CD4-positive, alpha-beta T cell (primary cell): ENCODE data around the gene TAL1. TPM values are rescaled to one million over a fixed set of nuclear protein-coding genes. Genes with fewer than 3 reads are reported as not detected.

Experiments
- ATAC-seq: fragments of 200-7000 bp; cut with Tn5 transposase; one replicate; pipeline ENCODE4 v1.10.0; 2022; ENCODE audit warnings: mild to moderate bottlenecking; ENCODE audit not compliant: poor library complexity
- CTCF ChIA-PET: fragments of 350-600 bp; sonication (Branson Sonifier 250); formaldehyde crosslinking; loops from one replicate; lab custom pipeline; 2021; ENCODE audit warnings: antibody characterized with exemption, inconsistent platforms; lab: Charles Lee
- POLR2A ChIA-PET: fragments of 350-600 bp; sonication (Branson Sonifier 250); formaldehyde crosslinking; loops from one replicate; lab custom pipeline; 2021; ENCODE audit warnings: antibody characterized with exemption, inconsistent platforms; lab: Charles Lee
- DNase-seq, 14 experiments: peaks; one replicate each; pipeline ENCODE4 v3.0.0-alpha.2; 2013 to 2020; ENCODE audit warnings: mixed read lengths in 2 of 14
- H3K27ac ChIP-seq, 2 donors: one replicate each; pipeline versions ENCODE4 v1.5.1 to v1.7.0; 2013; ENCODE audit warnings: low read length in 2 of 2, low read depth in 1 of 2, mild to moderate bottlenecking in 1 of 2
- H3K27me3 ChIP-seq, 2 experiments: 1 replicate in 1 of 2; 2 replicates in 1 of 2; pipeline versions ENCODE4 v1.6.1 to v1.7.0; 2013; ENCODE audit warnings: low read length in 2 of 2, control low read depth in 1 of 2, mild to moderate bottlenecking in 1 of 2, moderate library complexity in 1 of 2; ENCODE audit not compliant: insufficient read depth in 2 of 2, control insufficient read depth in 1 of 2
- H3K36me3 ChIP-seq: one replicate; pipeline ENCODE4 v1.6.1; 2013; ENCODE audit warnings: low read length, control low read depth; ENCODE audit not compliant: insufficient read depth
- H3K4me1 ChIP-seq: one replicate; pipeline ENCODE4 v1.6.1; 2013; ENCODE audit warnings: low read length, control low read depth; ENCODE audit not compliant: insufficient read depth
- H3K4me3 ChIP-seq: one replicate; pipeline ENCODE4 v1.5.1; 2013; ENCODE audit warnings: mild to moderate bottlenecking, low read length, moderate library complexity
- H3K9me3 ChIP-seq, 2 experiments: 1 replicate in 1 of 2; 2 replicates in 1 of 2; pipeline versions ENCODE4 v1.6.1 to v1.7.0; 2013; ENCODE audit warnings: low read length in 2 of 2, mild to moderate bottlenecking in 2 of 2, control low read depth in 1 of 2, moderate library complexity in 1 of 2; ENCODE audit not compliant: control insufficient read depth in 1 of 2, insufficient read depth in 1 of 2
- H3K27ac Mint-ChIP-seq: one replicate; pipeline ENCODE4 v1.8.0; 2020; ENCODE audit warnings: mixed read lengths
- H3K27me3 Mint-ChIP-seq: one replicate; pipeline ENCODE4 v1.8.0; 2021; ENCODE audit warnings: mixed read lengths
- H3K36me3 Mint-ChIP-seq: one replicate; pipeline ENCODE4 v1.8.0; 2021; ENCODE audit warnings: low read depth, mixed read lengths
- H3K4me1 Mint-ChIP-seq: one replicate; pipeline ENCODE4 v1.8.0; 2021; ENCODE audit warnings: low read depth, mixed read lengths
- H3K4me3 Mint-ChIP-seq: one replicate; pipeline ENCODE4 v1.8.0; 2020; ENCODE audit warnings: mild to moderate bottlenecking, mixed read lengths
- H3K9me3 Mint-ChIP-seq: one replicate; pipeline ENCODE4 v1.8.0; 2020; ENCODE audit warnings: mixed read lengths
- intact Hi-C, 2 experiments: fragments of 100-400 bp; cut with DNase I in 1 of 2; cut with micrococcal nuclease in 1 of 2; formaldehyde crosslinking; loops; one replicate each; pipeline versions ENCODE4 v1.15.1 to v1.9.0; 2023 to 2025; cut with DNase I, micrococcal nuclease
- total RNA-seq, 174 experiments: library from RNA in 2 of 174; stranded (reverse) in 2 of 174; gene quantifications; one replicate each; pipeline ENCODE4 v1.2.3 and lab custom pipeline; 2021 to 2026
- TF ChIP-seq, protein P1 (sequence below): fragments of 200-600 bp; IDR thresholded peaks from one replicate; pipeline ENCODE4 v1.8.0; 2022; ENCODE audit warnings: antibody characterized with exemption, mild to moderate bottlenecking

TAL1 gene
- total RNA-seq, 2 experiments from 2014 or later, result not detected

DNA sequence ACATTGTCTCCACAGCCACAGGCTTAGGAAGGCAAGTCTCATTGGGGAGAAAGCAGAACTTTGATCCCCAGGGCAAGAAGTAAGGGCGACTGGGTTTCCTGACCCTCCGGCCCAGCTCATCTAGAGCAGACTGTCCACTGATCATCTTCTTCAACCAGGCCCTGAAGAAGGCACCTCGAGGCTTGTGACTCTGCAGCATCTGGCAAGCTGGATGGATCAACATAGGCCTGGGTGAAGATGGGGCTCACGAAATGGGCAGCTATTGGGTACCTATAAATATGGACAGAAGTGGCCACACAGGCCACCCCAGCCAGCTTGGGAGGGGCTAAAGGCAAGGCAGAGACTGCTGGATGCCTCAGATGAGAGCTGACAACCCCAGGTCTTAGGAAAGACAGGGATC is 13.0 kb downstream of the TAL1 start:
- no peak overlapping the region for H3K27ac Mint-ChIP-seq
- ATAC-seq (no peak), DNase-seq (no peak)
- Histone ChIP-seq H3K36me3 (no peaks in the 10 kb centered on the region), H3K4me1 (no peaks in the 10 kb centered on the region), H3K27me3 (peaks cover 15 to 16% of the 10 kb centered on the region in 2 experiments), H3K4me3 (no peak overlapping the region), H3K27ac (no peak overlapping the region), H3K9me3 (no peaks in the 10 kb centered on the region)
- POLR2A ChIA-PET, result no interaction called here
- intact Hi-C loops, result no loop called here
- peaks cover 16% of the 10 kb centered on the region for H3K27me3 Mint-ChIP-seq
- H3K36me3 Mint-ChIP-seq, result no peaks in the 10 kb centered on the region
- no peaks in the 10 kb centered on the region for H3K9me3 Mint-ChIP-seq
- no peaks in the 10 kb centered on the region for H3K4me1 Mint-ChIP-seq
- TF ChIP-seq, protein P1, sequence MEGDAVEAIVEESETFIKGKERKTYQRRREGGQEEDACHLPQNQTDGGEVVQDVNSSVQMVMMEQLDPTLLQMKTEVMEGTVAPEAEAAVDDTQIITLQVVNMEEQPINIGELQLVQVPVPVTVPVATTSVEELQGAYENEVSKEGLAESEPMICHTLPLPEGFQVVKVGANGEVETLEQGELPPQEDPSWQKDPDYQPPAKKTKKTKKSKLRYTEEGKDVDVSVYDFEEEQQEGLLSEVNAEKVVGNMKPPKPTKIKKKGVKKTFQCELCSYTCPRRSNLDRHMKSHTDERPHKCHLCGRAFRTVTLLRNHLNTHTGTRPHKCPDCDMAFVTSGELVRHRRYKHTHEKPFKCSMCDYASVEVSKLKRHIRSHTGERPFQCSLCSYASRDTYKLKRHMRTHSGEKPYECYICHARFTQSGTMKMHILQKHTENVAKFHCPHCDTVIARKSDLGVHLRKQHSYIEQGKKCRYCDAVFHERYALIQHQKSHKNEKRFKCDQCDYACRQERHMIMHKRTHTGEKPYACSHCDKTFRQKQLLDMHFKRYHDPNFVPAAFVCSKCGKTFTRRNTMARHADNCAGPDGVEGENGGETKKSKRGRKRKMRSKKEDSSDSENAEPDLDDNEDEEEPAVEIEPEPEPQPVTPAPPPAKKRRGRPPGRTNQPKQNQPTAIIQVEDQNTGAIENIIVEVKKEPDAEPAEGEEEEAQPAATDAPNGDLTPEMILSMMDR, result no peak
- CTCF ChIA-PET, result no interaction called here
- H3K4me3 Mint-ChIP-seq, result no peak overlapping the region

DNA sequence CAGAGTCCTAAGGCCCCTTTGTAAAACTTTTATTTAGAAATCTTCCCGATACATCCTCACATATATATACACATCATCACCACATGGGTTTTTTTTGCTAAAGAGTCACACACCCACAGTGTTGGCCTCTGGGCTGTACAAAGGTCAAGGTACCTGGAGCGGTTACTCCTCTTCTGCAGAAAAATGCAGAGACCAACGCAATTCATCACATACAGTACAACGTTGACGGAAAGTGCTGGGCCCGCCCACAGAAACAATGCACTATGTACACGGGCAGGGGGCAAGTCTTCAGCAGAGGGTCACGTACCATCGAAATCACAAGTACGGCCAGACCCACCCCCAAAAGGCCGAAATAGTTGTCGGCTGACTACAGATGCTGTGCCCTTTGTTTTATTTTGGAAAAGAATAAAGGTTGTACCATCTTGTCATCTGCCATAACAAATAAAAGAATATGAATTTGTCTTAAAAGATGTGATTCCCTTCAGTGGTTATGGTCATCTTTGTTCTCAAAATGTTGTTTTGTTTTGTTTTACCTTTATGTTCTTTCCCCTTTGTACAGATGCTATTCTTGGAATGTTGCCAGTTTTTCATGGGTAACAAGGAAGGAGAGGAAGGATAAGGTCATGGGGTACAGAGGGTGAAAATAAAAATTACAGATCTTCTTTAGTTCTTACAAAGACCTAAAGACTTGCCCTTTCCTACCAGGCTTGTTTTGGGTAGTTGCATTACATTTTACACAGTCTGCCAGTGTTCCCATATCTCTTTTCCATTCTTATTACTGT is 15.6 kb downstream of the TAL1 start:
- no peak overlapping the region for H3K4me3 ChIP-seq
- H3K9me3 Mint-ChIP-seq, result no peaks in the 10 kb centered on the region
- peaks cover 0 to 6% of the 10 kb centered on the region in 2 experiments for H3K27me3 ChIP-seq
- ChIA-PET POLR2A (no interaction called here), CTCF (no interaction called here)
- H3K36me3 ChIP-seq, result no peaks in the 10 kb centered on the region
- no peak overlapping the region for H3K27ac ChIP-seq
- H3K36me3 Mint-ChIP-seq, result no peaks in the 10 kb centered on the region
- H3K27ac Mint-ChIP-seq, result no peak overlapping the region
- H3K27me3 Mint-ChIP-seq, result peaks cover 16% of the 10 kb centered on the region
- no peaks in the 10 kb centered on the region for H3K9me3 ChIP-seq
- H3K4me3 Mint-ChIP-seq, result no peak overlapping the region
- intact Hi-C loops, result no loop called here
- ATAC-seq (no peak), DNase-seq (no peak)
- TF ChIP-seq, protein P1, result no peak
- H3K4me1 Mint-ChIP-seq, result no peaks in the 10 kb centered on the region
- no peaks in the 10 kb centered on the region for H3K4me1 ChIP-seq

DNA sequence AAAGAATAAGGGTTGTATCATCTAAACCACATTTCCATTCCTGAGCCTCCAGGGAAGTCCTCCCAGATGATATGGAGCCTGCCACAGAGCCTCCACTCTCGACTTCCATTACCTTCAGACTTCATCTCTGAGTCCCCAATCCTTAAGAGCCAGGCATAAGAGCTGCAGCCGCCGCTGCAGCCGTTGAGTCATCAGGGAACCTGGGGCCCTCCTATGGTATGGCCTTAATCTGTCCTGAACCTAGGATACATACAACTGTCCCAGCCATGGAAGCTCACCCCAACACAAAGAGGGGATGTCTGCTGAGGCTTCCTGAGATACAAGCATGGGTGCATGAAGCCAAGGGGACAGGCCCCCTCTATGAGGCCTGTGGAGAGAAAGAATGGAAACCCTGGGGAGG is 16.3 kb downstream of the TAL1 start:
- no peaks in the 10 kb centered on the region for H3K36me3 ChIP-seq
- TF ChIP-seq, protein P1, result no peak
- Mint-ChIP-seq H3K4me3 (no peak overlapping the region), H3K27me3 (peaks cover 8% of the 10 kb centered on the region), H3K36me3 (no peaks in the 10 kb centered on the region), H3K9me3 (no peaks in the 10 kb centered on the region), H3K4me1 (no peaks in the 10 kb centered on the region), H3K27ac (no peak overlapping the region)
- H3K9me3 ChIP-seq, result no peaks in the 10 kb centered on the region
- DNase-seq, result no peak
- H3K4me1 ChIP-seq, result no peaks in the 10 kb centered on the region
- ATAC-seq, result no peak
- peaks cover 0 to 4% of the 10 kb centered on the region in 2 experiments for H3K27me3 ChIP-seq
- intact Hi-C loops, result no loop called here
- no peak overlapping the region for H3K4me3 ChIP-seq
- POLR2A ChIA-PET, result no interaction called here
- CTCF ChIA-PET, result interaction anchor here (0.6 kb wide), 1 partner anchor 90 kb away, joined by 3 read pairs; no protein-coding TSS in a partner anchor
- H3K27ac ChIP-seq, result no peak overlapping the region
